IMR-90 (cell line): Measurements from ENCODE around the gene CCDC179. TPM values are rescaled to one million over a fixed set of nuclear protein-coding genes. Genes with fewer than 3 reads are reported as not detected.

Source experiments
- ATAC-seq: fragments of 200-7000 bp; cut with Tn5 transposase; 2 replicates; pipeline ENCODE4 v1.9.1; 2020; ENCODE audit warnings: low read depth, mild to moderate bottlenecking, moderate library complexity
- BruUV-seq: library from RNA; stranded (reverse); fragments of 400-500 nt; replicated peaks from 2 replicates; lab custom pipeline; 2021; lab: Mats Ljungman, UMichigan
- CTCF ChIA-PET: fragments of 300-600 bp; formaldehyde crosslinking; extraction: SDS; loops from one replicate; lab custom pipeline; 2021; ENCODE audit warnings: antibody characterized with exemption; lab: Yijun Ruan, JAX
- POLR2A ChIA-PET: fragments of 300-600 bp; sonication (Branson Sonifier 250); formaldehyde crosslinking; loops from one replicate; lab custom pipeline; 2022; ENCODE audit warnings: antibody characterized with exemption; ENCODE audit not compliant: unreplicated experiment; lab: Charles Lee
- DNase-seq: peaks from one replicate; pipeline ENCODE4 v3.0.0; 2013
- H2AFZ ChIP-seq: replicated peaks from 2 replicates; pipeline ENCODE3; 2013; ENCODE audit warnings: low read length, mild to moderate bottlenecking; ENCODE audit not compliant: poor library complexity
- H2AK5ac ChIP-seq: 2 replicates; pipeline ENCODE4 v1.6.1; 2013; ENCODE audit warnings: low read depth, low read length, inconsistent platforms
- H2AK9ac ChIP-seq: replicated peaks from 2 replicates; pipeline ENCODE3; 2013; ENCODE audit warnings: mild to moderate bottlenecking, low read depth, low read length, moderate library complexity; ENCODE audit not compliant: poor library complexity
- H2BK120ac ChIP-seq: 2 replicates; pipeline ENCODE4 v1.6.1; 2013; ENCODE audit warnings: low read depth, low read length, inconsistent platforms
- H2BK15ac ChIP-seq: 3 replicates; pipeline ENCODE4 v1.6.1; 2013; ENCODE audit warnings: low read depth, low read length, inconsistent platforms
- H2BK20ac ChIP-seq: 2 replicates; pipeline ENCODE4 v1.6.1; 2013; ENCODE audit warnings: low read depth, mild to moderate bottlenecking, inconsistent platforms, low read length, moderate library complexity
- H2BK5ac ChIP-seq: 2 replicates; pipeline ENCODE4 v1.6.1; 2013; ENCODE audit warnings: mild to moderate bottlenecking, low read depth, low read length, inconsistent platforms; ENCODE audit not compliant: poor library complexity, severe bottlenecking
- H3K14ac ChIP-seq: replicated peaks from 2 replicates; pipeline ENCODE4 v1.6.1; 2013; ENCODE audit warnings: low read depth, low read length, inconsistent platforms
- H3K18ac ChIP-seq: 2 replicates; pipeline ENCODE4 v1.6.1; 2013; ENCODE audit warnings: low read depth, low read length, control low read depth
- H3K23ac ChIP-seq: 2 replicates; pipeline ENCODE4 v1.6.1; 2013; ENCODE audit warnings: low read depth, low read length, inconsistent platforms
- H3K27ac ChIP-seq: 2 replicates; pipeline ENCODE4 v1.5.1; 2013; ENCODE audit warnings: mild to moderate bottlenecking, control low read depth, low read length; ENCODE audit not compliant: insufficient read depth
- H3K27me3 ChIP-seq: 2 replicates; pipeline ENCODE4 v1.6.1; 2013; ENCODE audit warnings: low read length; ENCODE audit not compliant: control insufficient read depth, insufficient read depth
- H3K36me3 ChIP-seq: 2 replicates; pipeline ENCODE4 v1.6.1; 2013; ENCODE audit warnings: low read length, mixed read lengths; ENCODE audit not compliant: control insufficient read depth, insufficient read depth
- H3K4ac ChIP-seq: 2 replicates; pipeline ENCODE4 v1.6.1; 2013; ENCODE audit warnings: low read depth, low read length, inconsistent platforms
- H3K4me1 ChIP-seq: 2 replicates; pipeline ENCODE4 v1.6.1; 2013; ENCODE audit warnings: low read length, mixed read lengths; ENCODE audit not compliant: control insufficient read depth, insufficient read depth
- H3K4me2 ChIP-seq: 2 replicates; pipeline ENCODE4 v1.6.1; 2013; ENCODE audit warnings: low read depth, mild to moderate bottlenecking, control low read depth, low read length, moderate library complexity
- H3K4me3 ChIP-seq: 2 replicates; pipeline ENCODE4 v1.5.1; 2013; ENCODE audit warnings: low read depth, mild to moderate bottlenecking, control low read depth, low read length, moderate library complexity; ENCODE audit not compliant: insufficient read depth
- H3K56ac ChIP-seq: 2 replicates; pipeline ENCODE4 v1.6.1; 2013; ENCODE audit warnings: low read length, inconsistent platforms; ENCODE audit not compliant: insufficient read depth; ENCODE audit errors: extremely low read depth
- H3K79me1 ChIP-seq, 2 experiments: 2 replicates each; pipeline ENCODE4 v1.6.1; 2013; ENCODE audit warnings: low read length in 2 of 2, inconsistent platforms in 1 of 2, low read depth in 1 of 2
- H3K9ac ChIP-seq: 2 replicates; pipeline ENCODE4 v1.6.1; 2013; ENCODE audit warnings: low read depth, low read length, control low read depth
- H3K9me1 ChIP-seq: 2 replicates; pipeline ENCODE4 v1.6.1; 2013; ENCODE audit warnings: low read length, inconsistent platforms; ENCODE audit not compliant: insufficient read depth
- H3K9me3 ChIP-seq: 2 replicates; pipeline ENCODE4 v1.6.1; 2013; ENCODE audit warnings: low read length; ENCODE audit not compliant: control insufficient read depth, insufficient read depth
- H4K20me1 ChIP-seq: 2 replicates; pipeline ENCODE4 v1.6.1; 2013; ENCODE audit warnings: low read length, inconsistent platforms; ENCODE audit not compliant: insufficient read depth
- H4K5ac ChIP-seq: 2 replicates; pipeline ENCODE4 v1.6.1; 2013; ENCODE audit warnings: mild to moderate bottlenecking, low read depth, low read length, control low read depth
- H4K8ac ChIP-seq, 2 experiments: 2 replicates each; pipeline ENCODE4 v1.6.1; 2013; ENCODE audit warnings: low read depth in 2 of 2, low read length in 2 of 2, control low read depth in 1 of 2, inconsistent platforms in 1 of 2
- H4K91ac ChIP-seq: 2 replicates; pipeline ENCODE4 v1.6.1; 2013; ENCODE audit warnings: low read depth, low read length, inconsistent platforms; ENCODE audit not compliant: insufficient read depth
- BHLHE40 ChIP-seq: fragments of 150-350 bp; IDR thresholded peaks from 2 replicates; pipeline ENCODE4 v1.6.1; 2016; ENCODE audit warnings: mild to moderate bottlenecking, low read depth, low read length
- CEBPB ChIP-seq: IDR thresholded peaks from 2 replicates; pipeline ENCODE4 v1.6.1; 2012; ENCODE audit warnings: low read depth, low read length, improper control_type of control experiment
- CHD1 ChIP-seq: IDR thresholded peaks from 2 replicates; pipeline ENCODE4 v1.6.1; 2012; ENCODE audit warnings: low read depth, low read length, improper control_type of control experiment
- FOS ChIP-seq: fragments of 150-350 bp; IDR thresholded peaks from 2 replicates; pipeline ENCODE4 v1.6.1; 2016; ENCODE audit warnings: low read depth, low read length
- MAFK ChIP-seq: IDR thresholded peaks from 2 replicates; pipeline ENCODE4 v1.6.1; 2012; ENCODE audit warnings: low read depth, low read length, improper control_type of control experiment
- MAZ ChIP-seq: IDR thresholded peaks from 2 replicates; pipeline ENCODE4 v1.6.1; 2012; ENCODE audit warnings: low read depth, mild to moderate bottlenecking, low read length, improper control_type of control experiment, moderate library complexity, borderline replicate concordance
- MXI1 ChIP-seq: IDR thresholded peaks from 2 replicates; pipeline ENCODE4 v1.6.1; 2012; ENCODE audit warnings: low read depth, mild to moderate bottlenecking, low read length, moderate library complexity, borderline replicate concordance
- NFE2L2 ChIP-seq: fragments of 150-350 bp; IDR thresholded peaks from 2 replicates; pipeline ENCODE4 v1.6.1; 2016; ENCODE audit warnings: low read depth, mild to moderate bottlenecking, low read length
- POLR2A ChIP-seq: IDR thresholded peaks from 2 replicates; pipeline ENCODE4 v1.6.1; 2012; ENCODE audit warnings: mild to moderate bottlenecking, low read depth, low read length
- RAD21 ChIP-seq: IDR thresholded peaks from 2 replicates; pipeline ENCODE4 v1.6.1; 2012; ENCODE audit warnings: low read length, improper control_type of control experiment
- RCOR1 ChIP-seq: IDR thresholded peaks from 2 replicates; pipeline ENCODE4 v1.6.1; 2012; ENCODE audit warnings: mild to moderate bottlenecking, low read length, improper control_type of control experiment; ENCODE audit not compliant: insufficient replicate concordance
- RFX5 ChIP-seq: IDR thresholded peaks from 2 replicates; pipeline ENCODE4 v1.8.0; 2012; ENCODE audit warnings: low read depth, mild to moderate bottlenecking, low read length, moderate library complexity
- SMC3 ChIP-seq: fragments of 150-350 bp; IDR thresholded peaks from 2 replicates; pipeline ENCODE4 v1.6.1; 2016; ENCODE audit warnings: low read depth, mild to moderate bottlenecking, antibody characterized with exemption, low read length, moderate library complexity
- WGBS, 2 experiments: methylation state at CpG; one replicate each; pipeline versions ENCODE4 v1.1.5 to v1.1.7; 2013; ENCODE audit warnings: missing lambda C conversion rate in 2 of 2; ENCODE audit not compliant: insufficient read length in 1 of 2; ENCODE audit errors: extremely low coverage in 2 of 2; 5-methylcytosine and 5-hydroxymethylcytosine counted together
- dilution Hi-C: fragments of 300-500 bp; cut with HindIII; formaldehyde crosslinking; loops from one replicate; pipeline ENCODE4 v1.14.3; 2018; ENCODE audit warnings: low sequenced_read_pairs; ENCODE audit not compliant: unreplicated experiment
- in situ Hi-C: fragments of 300-500 bp; cut with MboI; formaldehyde crosslinking; loops from 3 replicates; pipeline ENCODE4 v1.14.3; 2019; ENCODE audit warnings: low sequenced_read_pairs, inconsistent platforms, mixed read lengths
- intact Hi-C: fragments of 100-400 bp; cut with micrococcal nuclease; formaldehyde crosslinking; loops from 2 replicates; pipeline ENCODE4 v1.10.0; 2022
- polyA plus RNA-seq, 3 experiments: library from polyadenylated mRNA; depleted of rRNA; stranded (reverse); fragments of >200 nt; gene quantifications; 2 replicates each; pipeline ENCODE4 v1.2.3, GENCODE V29; 2012; ENCODE audit warnings: low replicate concordance in 1 of 3
- total RNA-seq: library from RNA; depleted of rRNA; stranded (reverse); fragments of >200 nt; gene quantifications from 2 replicates; pipeline ENCODE4 v1.2.3, GENCODE V29; 2012
- TF ChIP-seq, protein P1 (sequence below): fragments of 150-350 bp; IDR thresholded peaks from 2 replicates; pipeline ENCODE4 v1.6.1; 2017; ENCODE audit warnings: mild to moderate bottlenecking, antibody characterized with exemption, low read length, low read depth
- TF ChIP-seq, protein P2 (sequence below): conservative IDR thresholded peaks from 2 replicates; pipeline ENCODE4 v1.5.1; 2012; ENCODE audit warnings: mild to moderate bottlenecking, low read depth, low read length, improper control_type of control experiment
- TF ChIP-seq, protein P3 (sequence below): fragments of 150-350 bp; IDR thresholded peaks from 2 replicates; pipeline ENCODE4 v1.6.1; 2016; ENCODE audit warnings: low read depth, mild to moderate bottlenecking, low read length, moderate library complexity, borderline replicate concordance

CCDC179 gene
- total and polyA plus RNA-seq, 2 of the 4 experiments (the other 2 are of a cell fraction) = not detected

- H3K36me3 ChIP-seq = no peaks in the 10 kb centered on the region
- H3K27ac ChIP-seq = no peak overlapping the region
- H3K56ac ChIP-seq = no peak overlapping the region
- no peaks in the 10 kb centered on the region for H3K27me3 ChIP-seq
- peaks cover 1% of the 10 kb centered on the region; the same call in 1 of the 2 replicates for H3K4me1 ChIP-seq
- DNase-seq (no peak), ATAC-seq (no peak)
- no peak overlapping the region for H3K18ac ChIP-seq
- H2AFZ ChIP-seq = no peak overlapping the region
- no peak overlapping the region for H2AK9ac ChIP-seq
- H2AK5ac ChIP-seq = no peak overlapping the region
- no peak overlapping the region for H2BK20ac ChIP-seq
- no peak overlapping the region for H4K5ac ChIP-seq
- H3K9me1 ChIP-seq = no peaks in the 10 kb centered on the region
- BruUV-seq = no TSS peak
- POLR2A ChIA-PET = no interaction called here
- no peak overlapping the region for H3K4ac ChIP-seq
- no CpG with 5 or more reads among the region's 4 CpGs for WGBS, 2 experiments
- no peak overlapping the region for H3K4me2 ChIP-seq
- intact Hi-C loops = no loop called here
- no peak overlapping the region for H2BK5ac ChIP-seq
- no peak overlapping the region for H3K23ac ChIP-seq
- in situ Hi-C loops = no loop called here
- H4K91ac ChIP-seq = no peak overlapping the region
- dilution Hi-C loops = no loop called here
- no peak overlapping the region for H3K9ac ChIP-seq
- no peak for TF ChIP-seq FOS
- TF ChIP-seq POLR2A = no peak
- TF ChIP-seq MXI1 = no peak
- no peak for TF ChIP-seq RCOR1
- TF ChIP-seq, protein P1, sequence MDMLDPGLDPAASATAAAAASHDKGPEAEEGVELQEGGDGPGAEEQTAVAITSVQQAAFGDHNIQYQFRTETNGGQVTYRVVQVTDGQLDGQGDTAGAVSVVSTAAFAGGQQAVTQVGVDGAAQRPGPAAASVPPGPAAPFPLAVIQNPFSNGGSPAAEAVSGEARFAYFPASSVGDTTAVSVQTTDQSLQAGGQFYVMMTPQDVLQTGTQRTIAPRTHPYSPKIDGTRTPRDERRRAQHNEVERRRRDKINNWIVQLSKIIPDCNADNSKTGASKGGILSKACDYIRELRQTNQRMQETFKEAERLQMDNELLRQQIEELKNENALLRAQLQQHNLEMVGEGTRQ = no peak
- no peak for TF ChIP-seq RFX5
- no peak for TF ChIP-seq RAD21
- no peak for TF ChIP-seq MAZ
- TF ChIP-seq SMC3 = no peak
- no peak for TF ChIP-seq BHLHE40
- TF ChIP-seq, protein P2, sequence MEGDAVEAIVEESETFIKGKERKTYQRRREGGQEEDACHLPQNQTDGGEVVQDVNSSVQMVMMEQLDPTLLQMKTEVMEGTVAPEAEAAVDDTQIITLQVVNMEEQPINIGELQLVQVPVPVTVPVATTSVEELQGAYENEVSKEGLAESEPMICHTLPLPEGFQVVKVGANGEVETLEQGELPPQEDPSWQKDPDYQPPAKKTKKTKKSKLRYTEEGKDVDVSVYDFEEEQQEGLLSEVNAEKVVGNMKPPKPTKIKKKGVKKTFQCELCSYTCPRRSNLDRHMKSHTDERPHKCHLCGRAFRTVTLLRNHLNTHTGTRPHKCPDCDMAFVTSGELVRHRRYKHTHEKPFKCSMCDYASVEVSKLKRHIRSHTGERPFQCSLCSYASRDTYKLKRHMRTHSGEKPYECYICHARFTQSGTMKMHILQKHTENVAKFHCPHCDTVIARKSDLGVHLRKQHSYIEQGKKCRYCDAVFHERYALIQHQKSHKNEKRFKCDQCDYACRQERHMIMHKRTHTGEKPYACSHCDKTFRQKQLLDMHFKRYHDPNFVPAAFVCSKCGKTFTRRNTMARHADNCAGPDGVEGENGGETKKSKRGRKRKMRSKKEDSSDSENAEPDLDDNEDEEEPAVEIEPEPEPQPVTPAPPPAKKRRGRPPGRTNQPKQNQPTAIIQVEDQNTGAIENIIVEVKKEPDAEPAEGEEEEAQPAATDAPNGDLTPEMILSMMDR = no peak
- TF ChIP-seq CHD1 = no peak
- TF ChIP-seq CEBPB = no peak
- TF ChIP-seq NFE2L2 = no peak
- no peak for TF ChIP-seq MAFK
- TF ChIP-seq, protein P3, sequence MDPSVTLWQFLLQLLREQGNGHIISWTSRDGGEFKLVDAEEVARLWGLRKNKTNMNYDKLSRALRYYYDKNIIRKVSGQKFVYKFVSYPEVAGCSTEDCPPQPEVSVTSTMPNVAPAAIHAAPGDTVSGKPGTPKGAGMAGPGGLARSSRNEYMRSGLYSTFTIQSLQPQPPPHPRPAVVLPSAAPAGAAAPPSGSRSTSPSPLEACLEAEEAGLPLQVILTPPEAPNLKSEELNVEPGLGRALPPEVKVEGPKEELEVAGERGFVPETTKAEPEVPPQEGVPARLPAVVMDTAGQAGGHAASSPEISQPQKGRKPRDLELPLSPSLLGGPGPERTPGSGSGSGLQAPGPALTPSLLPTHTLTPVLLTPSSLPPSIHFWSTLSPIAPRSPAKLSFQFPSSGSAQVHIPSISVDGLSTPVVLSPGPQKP = no peak
- H4K8ac ChIP-seq = no peak overlapping the region
- no peak overlapping the region for H3K14ac ChIP-seq
- no peak overlapping the region for H2BK15ac ChIP-seq
- no peaks in the 10 kb centered on the region for H3K79me1 ChIP-seq
- CTCF ChIA-PET = interaction anchor here (1.8 kb wide), 1 partner anchor 24 kb away, joined by 4 read pairs; no protein-coding TSS in a partner anchor
- H2BK120ac ChIP-seq = no peak overlapping the region
- no peak overlapping the region for H3K4me3 ChIP-seq
- H4K20me1 ChIP-seq = no peaks in the 10 kb centered on the region
- no peaks in the 10 kb centered on the region for H3K9me3 ChIP-seq
Measured at GRCh38 chr11:22901603-22902002, 41.3 kb upstream of the CCDC179 start.
